Ishikawa (cell line): ENCODE results near the gene STRADA.

Experiments used
- CEBPB ChIP-seq: IDR thresholded peaks from 2 replicates; pipeline ENCODE4 v1.6.1; 2012
- CREB1 ChIP-seq: IDR thresholded peaks from 2 replicates; pipeline ENCODE4 v1.6.1; 2012; ENCODE audit warnings: low read depth
- EGR1 ChIP-seq: IDR thresholded peaks from 2 replicates; pipeline ENCODE4 v1.6.1; 2012
- EP300 ChIP-seq: IDR thresholded peaks from 2 replicates; pipeline ENCODE4 v1.6.1; 2012; ENCODE audit warnings: borderline replicate concordance
- FOXM1 ChIP-seq: IDR thresholded peaks from 2 replicates; pipeline ENCODE4 v1.6.1; 2012; ENCODE audit warnings: low read depth, borderline replicate concordance
- NFIC ChIP-seq: IDR thresholded peaks from 2 replicates; pipeline ENCODE4 v1.6.1; 2012
- RAD21 ChIP-seq: IDR thresholded peaks from 2 replicates; pipeline ENCODE4 v1.6.1; 2012; ENCODE audit warnings: low read depth
- TAF1 ChIP-seq: IDR thresholded peaks from 2 replicates; pipeline ENCODE4 v1.6.1; 2012; ENCODE audit warnings: low read depth, mild to moderate bottlenecking
- TCF12 ChIP-seq: IDR thresholded peaks from 2 replicates; pipeline ENCODE4 v1.6.1; 2012; ENCODE audit warnings: low read depth
- TEAD4 ChIP-seq: IDR thresholded peaks from 2 replicates; pipeline ENCODE4 v1.6.1; 2012
- YY1 ChIP-seq: IDR thresholded peaks from 2 replicates; pipeline ENCODE4 v1.6.1; 2012; ENCODE audit warnings: low read depth
- TF ChIP-seq, protein P1 (sequence below): IDR thresholded peaks from 2 replicates; pipeline ENCODE4 v1.6.1; 2012

STRADA gene

GRCh38 chr17:63657786-63658185, 83.8 kb downstream of the STRADA start:
- TF ChIP-seq NFIC (0 out of 2 replicates have a peak, but pooled peaks have one; percentile 9), TCF12 (no peak)

- no peak for TF ChIP-seq TAF1
- no peak for TF ChIP-seq RAD21
- TF ChIP-seq YY1 = no peak
- TF ChIP-seq CEBPB = no peak
- TF ChIP-seq EGR1 = no peak
- TF ChIP-seq FOXM1 = no peak
- no peak for TF ChIP-seq TEAD4
- no peak for TF ChIP-seq EP300
- TF ChIP-seq, protein P1, sequence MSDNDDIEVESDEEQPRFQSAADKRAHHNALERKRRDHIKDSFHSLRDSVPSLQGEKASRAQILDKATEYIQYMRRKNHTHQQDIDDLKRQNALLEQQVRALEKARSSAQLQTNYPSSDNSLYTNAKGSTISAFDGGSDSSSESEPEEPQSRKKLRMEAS = no peak
- TF ChIP-seq CREB1 = no peak
- TF ChIP-seq TCF12 = no peak
Measured at GRCh38 chr17:63653050-63653449, 88.5 kb downstream of the STRADA start.
